Fibroblast of upper back skin (primary cell): ENCODE results near the gene LAX1.

Source experiments
- DNase-seq: peaks from one replicate; pipeline ENCODE4 v3.0.0-alpha.2; 2013

The LAX1 gene

DNA sequence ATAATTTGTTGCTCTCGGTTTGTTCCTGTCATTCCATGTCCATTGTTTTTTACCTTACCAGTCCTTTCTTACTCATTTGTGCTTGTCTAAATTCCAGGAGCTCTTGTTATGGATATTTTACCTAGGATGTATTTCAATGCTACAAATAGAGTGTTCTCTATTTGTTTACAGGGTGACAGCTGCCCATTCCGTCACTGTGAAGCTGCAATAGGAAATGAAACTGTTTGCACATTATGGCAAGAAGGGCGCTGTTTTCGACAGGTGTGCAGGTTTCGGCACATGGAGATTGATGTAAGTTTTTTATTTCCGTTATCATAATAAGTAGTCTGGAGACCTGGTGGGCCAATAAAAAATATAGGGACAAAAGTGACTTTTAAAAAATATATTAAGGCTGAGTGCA lies 53.4 kb downstream of the LAX1 start:
- no peak for DNase-seq

- no peak for DNase-seq
These were observed 58.3 kb downstream of the LAX1 start for GRCh38 chr1:203823306-203823705.
